ENCODE measurements around the gene TMEM263.

GRCh38 chr12:106975098-106975497 lies 19.4 kb downstream of the TMEM263 start:
- TF ChIP-seq POLR2AphosphoS5 (IDR thresholded peaks at IDR 0.05; ENCODE audit: low read depth, low read length) (no peak), FOXP2 (optimal IDR thresholded peaks at IDR 0.05; ENCODE audit: borderline replicate concordance, extremely low read depth, extremely low read length, insufficient read depth) (no peak), SIN3A (IDR thresholded peaks at IDR 0.05; ENCODE audit: borderline replicate concordance, insufficient read depth, low read length) (no peak), TAF1 (IDR thresholded peaks at IDR 0.05; ENCODE audit: borderline replicate concordance, insufficient read depth, low read length) (no peak)
